ENCODE measurements around the gene PTPRG. TPM values are rescaled to one million over a fixed set of nuclear protein-coding genes. Genes with fewer than 3 reads are reported as not detected.

Gene PTPRG
- polyA plus RNA-seq, 3 donors = not detected

- Histone ChIP-seq H3K9ac (ENCODE audit: insufficient read depth, low read length, poor library complexity, severe bottlenecking) (no peak overlapping the region), H3K27ac (ENCODE audit: low read depth in 1 of 2, low read length in 2 of 2) (no peak overlapping the region), H3K9me3 (replicated peaks in 1 of 2; ENCODE audit: control insufficient read depth in 1 of 2, insufficient read depth in 1 of 2, low read length in 2 of 2) (no peaks in the 10 kb centered on the region), H3K79me2 (ENCODE audit: insufficient read depth, low read length) (no peaks in the 10 kb centered on the region), H3K4me2 (replicated peaks; ENCODE audit: extremely low read depth, low read length, poor library complexity, severe bottlenecking) (no peak overlapping the region), H3K4me3 (replicated peaks in 1 of 3; ENCODE audit: low read depth in 2 of 3, low read length in 3 of 3) (no peak overlapping the region), H2AFZ (ENCODE audit: insufficient read depth, low read depth, low read length, poor library complexity, severe bottlenecking) (no peak overlapping the region), H4K20me1 (ENCODE audit: insufficient read depth, low read length) (no peaks in the 10 kb centered on the region), H3K4me1 (ENCODE audit: control insufficient read depth in 1 of 2, insufficient read depth in 2 of 2, low read length in 2 of 2) (no peaks in the 10 kb centered on the region), H3K36me3 (replicated peaks in 1 of 2; ENCODE audit: control insufficient read depth in 1 of 2, insufficient read depth in 2 of 2, low read length in 2 of 2) (no peaks in the 10 kb centered on the region), H3K27me3 (ENCODE audit: control insufficient read depth in 2 of 2, insufficient read depth in 2 of 2, low read length in 2 of 2) (no peaks in the 10 kb centered on the region)
- Mint-ChIP-seq H3K27ac (no peak overlapping the region), H3K4me3 (no peak overlapping the region), H3K9me3 (peaks cover 0 to 10% (median 7%) of the 10 kb centered on the region in 7 donors), H3K27me3 (ENCODE audit: low read depth in 3 of 3) (peaks cover 0 to 3% (median 0%) of the 10 kb centered on the region in 3 donors), H3K36me3 (no peaks in the 10 kb centered on the region), H3K4me1 (no peaks in the 10 kb centered on the region)
- TF ChIP-seq, protein P1, sequence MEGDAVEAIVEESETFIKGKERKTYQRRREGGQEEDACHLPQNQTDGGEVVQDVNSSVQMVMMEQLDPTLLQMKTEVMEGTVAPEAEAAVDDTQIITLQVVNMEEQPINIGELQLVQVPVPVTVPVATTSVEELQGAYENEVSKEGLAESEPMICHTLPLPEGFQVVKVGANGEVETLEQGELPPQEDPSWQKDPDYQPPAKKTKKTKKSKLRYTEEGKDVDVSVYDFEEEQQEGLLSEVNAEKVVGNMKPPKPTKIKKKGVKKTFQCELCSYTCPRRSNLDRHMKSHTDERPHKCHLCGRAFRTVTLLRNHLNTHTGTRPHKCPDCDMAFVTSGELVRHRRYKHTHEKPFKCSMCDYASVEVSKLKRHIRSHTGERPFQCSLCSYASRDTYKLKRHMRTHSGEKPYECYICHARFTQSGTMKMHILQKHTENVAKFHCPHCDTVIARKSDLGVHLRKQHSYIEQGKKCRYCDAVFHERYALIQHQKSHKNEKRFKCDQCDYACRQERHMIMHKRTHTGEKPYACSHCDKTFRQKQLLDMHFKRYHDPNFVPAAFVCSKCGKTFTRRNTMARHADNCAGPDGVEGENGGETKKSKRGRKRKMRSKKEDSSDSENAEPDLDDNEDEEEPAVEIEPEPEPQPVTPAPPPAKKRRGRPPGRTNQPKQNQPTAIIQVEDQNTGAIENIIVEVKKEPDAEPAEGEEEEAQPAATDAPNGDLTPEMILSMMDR (IDR thresholded peaks at IDR 0.05) = no peak
- no peak for DNase-seq
- intact Hi-C loops (cut with micrococcal nuclease) = no loop called here
- 78% methylated on average over 4 of the region's 4 CpGs for WGBS (ENCODE audit: insufficient coverage)
Measured at GRCh38 chr3:61575893-61576292, 14.5 kb downstream of the PTPRG start.

- Histone ChIP-seq H4K20me1 (ENCODE audit: insufficient read depth, low read length) (no peaks in the 10 kb centered on the region), H3K4me1 (ENCODE audit: control insufficient read depth in 1 of 2, insufficient read depth in 2 of 2, low read length in 2 of 2) (no peaks in the 10 kb centered on the region), H3K4me2 (replicated peaks; ENCODE audit: extremely low read depth, low read length, poor library complexity, severe bottlenecking) (no peak overlapping the region), H3K9ac (ENCODE audit: insufficient read depth, low read length, poor library complexity, severe bottlenecking) (no peak overlapping the region), H3K79me2 (ENCODE audit: insufficient read depth, low read length) (no peaks in the 10 kb centered on the region), H3K9me3 (replicated peaks in 1 of 2; ENCODE audit: control insufficient read depth in 1 of 2, insufficient read depth in 1 of 2, low read length in 2 of 2) (no peaks in the 10 kb centered on the region), H3K4me3 (replicated peaks in 1 of 3; ENCODE audit: low read depth in 2 of 3, low read length in 3 of 3) (no peak overlapping the region), H3K27ac (ENCODE audit: low read depth in 1 of 2, low read length in 2 of 2) (no peak overlapping the region), H3K27me3 (ENCODE audit: control insufficient read depth in 2 of 2, insufficient read depth in 2 of 2, low read length in 2 of 2) (no peaks in the 10 kb centered on the region), H2AFZ (ENCODE audit: insufficient read depth, low read depth, low read length, poor library complexity, severe bottlenecking) (no peak overlapping the region), H3K36me3 (replicated peaks in 1 of 2; ENCODE audit: control insufficient read depth in 1 of 2, insufficient read depth in 2 of 2, low read length in 2 of 2) (no peaks in the 10 kb centered on the region)
- no peaks in the 10 kb centered on the region for H3K4me1 Mint-ChIP-seq
- no peak overlapping the region for H3K27ac Mint-ChIP-seq
- H3K36me3 Mint-ChIP-seq = no peaks in the 10 kb centered on the region
- peaks cover 0 to 3% (median 0%) of the 10 kb centered on the region in 3 donors for H3K27me3 Mint-ChIP-seq (ENCODE audit: low read depth in 3 of 3)
- peaks cover 0 to 10% (median 7%) of the 10 kb centered on the region in 7 donors for H3K9me3 Mint-ChIP-seq
- no peak for DNase-seq
- WGBS (ENCODE audit: insufficient coverage) = 83% methylated on average over 2 of the region's 3 CpGs
- H3K4me3 Mint-ChIP-seq = no peak overlapping the region
- TF ChIP-seq, protein P1 (IDR thresholded peaks at IDR 0.05) = no peak
- intact Hi-C loops (cut with micrococcal nuclease) = no loop called here
Measured at GRCh38 chr3:61577760-61578159, 16.4 kb downstream of the PTPRG start.
